BLaER1 treated with 17β-estradiol and CSF1 and Interleukin-3, amounts not matched to agents 10 nM and 100 nM (cell line): ENCODE data around the gene PRG3.
"Not testable (repeated sequence)": the region's sequence is repeated elsewhere in the genome, so short reads cannot be mapped to it uniquely, and the experiment has no call there.

Experiments
- H3K27ac ChIP-seq, 11 experiments: shearing (Covaris generic); formaldehyde crosslinking; 2 replicates each; pipeline ENCODE4 v1.8.1; 2022
- H3K27me3 ChIP-seq, 11 experiments: shearing (Covaris generic); formaldehyde crosslinking; 2 replicates each; pipeline ENCODE4 v1.8.1; 2022
- H3K36me3 ChIP-seq, 11 experiments: shearing (Covaris generic); formaldehyde crosslinking; 2 replicates each; pipeline ENCODE4 v1.8.1; 2022
- H3K4me1 ChIP-seq, 10 experiments: shearing (Covaris generic); formaldehyde crosslinking; 2 replicates each; pipeline ENCODE4 v1.8.1; 2022
- H3K4me2 ChIP-seq, 11 experiments: shearing (Covaris generic); formaldehyde crosslinking; 2 replicates each; pipeline ENCODE4 v1.8.1; 2022
- H3K4me3 ChIP-seq, 10 experiments: shearing (Covaris generic); formaldehyde crosslinking; 2 replicates each; pipeline ENCODE4 v1.8.1; 2022
- H3K9ac ChIP-seq, 11 experiments: shearing (Covaris generic); formaldehyde crosslinking; 2 replicates each; pipeline ENCODE4 v1.8.1; 2022
- H3K9me3 ChIP-seq, 11 experiments: shearing (Covaris generic); formaldehyde crosslinking; replicated peaks in 1 of 11; 2 replicates each; pipeline ENCODE4 v1.8.1; 2022
- H4K20me1 ChIP-seq, 11 experiments: shearing (Covaris generic); formaldehyde crosslinking; 2 replicates each; pipeline ENCODE4 v1.8.1; 2022
- Cebpa-rat ChIP-seq, 11 experiments: shearing (Covaris generic); IDR thresholded peaks; 2 replicates each; pipeline ENCODE4 v1.8.1; 2022

The PRG3 gene

GRCh38 chr11:57340039-57340615 lies 40.8 kb downstream of the PRG3 start:
- Histone ChIP-seq H3K4me2 (no peak overlapping the region), H3K36me3 (no peaks in the 10 kb centered on the region), H3K4me1 (peaks cover 8 to 18% (median 12%) of the 10 kb centered on the region in 10 experiments), H3K9me3 (no peaks in the 10 kb centered on the region), H3K9ac (no peak overlapping the region), H3K4me3 (no peak overlapping the region), H4K20me1 (no peaks in the 10 kb centered on the region), H3K27me3 (no peaks in the 10 kb centered on the region), H3K27ac (no peak overlapping the region)
- TF ChIP-seq Cebpa-rat (IDR thresholded peaks at IDR 0.05): no peak

GRCh38 chr11:57339328-57339727 lies 41.6 kb downstream of the PRG3 start:
- H3K36me3 ChIP-seq: peaks cover 0 to 3% (median 2%) of the 10 kb centered on the region in 11 experiments; a peak in 10 of 22 replicates
- no peak overlapping the region for H3K4me2 ChIP-seq
- H4K20me1 ChIP-seq: peaks cover 0 to 4% (median 0%) of the 10 kb centered on the region in 11 experiments; a peak in 4 of 22 replicates
- H3K9ac ChIP-seq: no peak overlapping the region
- no peak overlapping the region for H3K27ac ChIP-seq
- no peak overlapping the region for H3K4me3 ChIP-seq
- no peaks in the 10 kb centered on the region for H3K27me3 ChIP-seq
- H3K4me1 ChIP-seq: peaks cover 16 to 26% (median 19%) of the 10 kb centered on the region in 10 experiments
- no peak for TF ChIP-seq Cebpa-rat (IDR thresholded peaks at IDR 0.05)
- H3K9me3 ChIP-seq: no peaks in the 10 kb centered on the region

- no peak within 1 kb of the TSS for H3K9ac ChIP-seq
- H3K4me1 ChIP-seq: peaks cover 26 to 32% (median 29%) of the 10 kb centered on the region in 10 experiments
- TF ChIP-seq Cebpa-rat (IDR thresholded peaks at IDR 0.05): no peak
- H3K4me2 ChIP-seq: no peak within 1 kb of the TSS
- no peak within 1 kb of the TSS for H3K27ac ChIP-seq
- no peaks in the 10 kb centered on the region for H3K27me3 ChIP-seq
- no peaks in the 10 kb centered on the region for H3K9me3 ChIP-seq
- no peak within 1 kb of the TSS for H3K4me3 ChIP-seq
- peaks cover 10 to 15% (median 14%) of the 10 kb centered on the region in 11 experiments for H3K36me3 ChIP-seq
- H4K20me1 ChIP-seq: peaks cover 0 to 15% (median 1%) of the 10 kb centered on the region in 11 experiments; a peak in 7 of 22 replicates
Measured at GRCh38 chr11:57338142-57338541, 42.8 kb downstream of the PRG3 start, which contains the start of gene P2RX3. Gene P2RX3, plus strand, starts transcription at chr11:57338352. Its CDS starts 199 bp downstream, at chr11:57338551.

DNA sequence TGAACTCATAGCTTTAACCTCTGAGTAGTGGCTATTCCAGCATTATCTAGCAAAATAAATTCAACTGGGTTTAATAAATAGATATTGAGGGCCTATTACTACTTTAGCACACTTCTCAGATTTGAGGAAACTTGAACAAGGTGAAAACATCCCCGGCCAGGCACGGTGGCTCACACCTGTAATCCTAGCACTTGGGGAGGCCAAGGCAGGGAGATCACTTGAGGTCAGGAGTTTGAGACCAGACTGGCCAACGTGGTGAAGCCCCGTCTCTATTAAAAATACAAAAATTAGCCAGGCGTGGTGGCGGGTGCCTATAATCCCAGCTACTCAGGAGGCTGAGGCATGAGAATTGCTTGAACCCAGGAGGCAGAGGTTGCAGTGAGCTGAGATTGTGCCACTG lies 44.1 kb downstream of the PRG3 start:
- H3K9me3 ChIP-seq, H3K4me3 ChIP-seq, H3K27me3 ChIP-seq: not testable (repeated sequence)
- Histone ChIP-seq H4K20me1 (peaks cover 0 to 28% (median 13%) of the 10 kb centered on the region in 11 experiments; a peak in 11 of 22 replicates), H3K4me2 (peak overlapping the region in 9 of 11 experiments; percentile 75 to 90 (median 82); a peak in 17 of 22 replicates), H3K27ac (peak overlapping the region in 7 of 11 experiments; percentile 87 to 93 (median 90); a peak in 6 of 22 replicates), H3K9ac (peak overlapping the region in 6 of 11 experiments; percentile 88 to 95 (median 93); a peak in 8 of 22 replicates), H3K4me1 (peaks cover 26 to 35% (median 29%) of the 10 kb centered on the region in 10 experiments), H3K36me3 (peaks cover 23 to 28% (median 27%) of the 10 kb centered on the region in 11 experiments)

GRCh38 chr11:57336111-57336666 lies 44.8 kb downstream of the PRG3 start:
- peak overlapping the region; percentile 75 to 95 (median 86) for H3K4me3 ChIP-seq

GRCh38 chr11:57335343-57336110 lies 45.4 kb downstream of the PRG3 start, which contains the start of gene SSRP1:
Gene SSRP1, minus strand, starts transcription at chr11:57335892. Its CDS starts 771 bp downstream, at chr11:57335121.
- H3K27ac ChIP-seq: peak within 1 kb of the TSS; percentile 54 to 93 (median 89)
- H3K9me3 ChIP-seq: no peaks in the 10 kb centered on the region
- peaks cover 36 to 41% (median 40%) of the 10 kb centered on the region in 11 experiments for H3K36me3 ChIP-seq
- no peaks in the 10 kb centered on the region for H3K27me3 ChIP-seq
- H4K20me1 ChIP-seq: peaks cover 0 to 42% (median 20%) of the 10 kb centered on the region in 11 experiments; a peak in 11 of 22 replicates
- H3K4me2 ChIP-seq: peak within 1 kb of the TSS; percentile 89 to 98 (median 95)
- H3K4me3 ChIP-seq: peak within 1 kb of the TSS; percentile 75 to 95 (median 86)
- H3K4me1 ChIP-seq: peaks cover 26 to 35% (median 29%) of the 10 kb centered on the region in 10 experiments
- TF ChIP-seq Cebpa-rat (IDR thresholded peaks at IDR 0.05): no peak
- peak within 1 kb of the TSS; percentile 84 to 95 (median 89) for H3K9ac ChIP-seq

More at GRCh38 chr11:57336111-57336666, 44.8 kb downstream of the PRG3 start:
- peaks cover 29 to 35% (median 33%) of the 10 kb centered on the region in 11 experiments for H3K36me3 ChIP-seq
- peak overlapping the region; percentile 48 to 93 (median 89); a peak in 21 of 22 replicates for H3K27ac ChIP-seq
- H3K4me2 ChIP-seq: peak overlapping the region; percentile 75 to 90 (median 82)
- H3K9ac ChIP-seq: peak overlapping the region; percentile 78 to 95 (median 89)
- H3K9me3 ChIP-seq: no peaks in the 10 kb centered on the region
- no peak for TF ChIP-seq Cebpa-rat (IDR thresholded peaks at IDR 0.05)
- H4K20me1 ChIP-seq: peaks cover 0 to 35% (median 18%) of the 10 kb centered on the region in 11 experiments; a peak in 11 of 22 replicates
- H3K27me3 ChIP-seq: no peaks in the 10 kb centered on the region
- peaks cover 26 to 35% (median 29%) of the 10 kb centered on the region in 10 experiments for H3K4me1 ChIP-seq

DNA sequence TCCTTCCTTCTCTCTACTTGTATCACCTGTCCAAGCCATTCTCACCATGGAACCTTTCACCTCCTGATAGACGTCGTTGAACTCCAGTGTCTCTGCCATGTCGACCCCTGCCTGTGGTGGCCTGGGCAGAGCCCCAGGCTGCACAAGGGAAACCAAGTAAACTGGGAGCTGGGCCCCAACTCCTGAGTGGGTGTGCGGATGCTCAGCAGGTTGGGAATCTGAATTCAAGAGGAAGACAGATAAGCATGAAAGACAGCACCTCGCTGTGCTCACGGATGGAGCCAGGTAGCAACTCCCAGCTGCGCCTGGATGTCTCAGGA lies 46.0 kb downstream of the PRG3 start:
- Histone ChIP-seq H4K20me1 (peaks cover 0 to 44% (median 20%) of the 10 kb centered on the region in 11 experiments; a peak in 11 of 22 replicates), H3K4me1 (peaks cover 26 to 35% (median 29%) of the 10 kb centered on the region in 10 experiments), H3K27ac (peak overlapping the region; percentile 54 to 93 (median 89)), H3K9me3 (no peaks in the 10 kb centered on the region), H3K9ac (peak overlapping the region; percentile 84 to 95 (median 89)), H3K27me3 (no peaks in the 10 kb centered on the region), H3K4me3 (peak overlapping the region; percentile 75 to 95 (median 86)), H3K36me3 (peaks cover 41 to 47% (median 45%) of the 10 kb centered on the region in 11 experiments), H3K4me2 (peak overlapping the region; percentile 83 to 98 (median 95))
- no peak for TF ChIP-seq Cebpa-rat (IDR thresholded peaks at IDR 0.05)

- Histone ChIP-seq H3K4me1 (peaks cover 26 to 36% (median 29%) of the 10 kb centered on the region in 10 experiments), H4K20me1 (peaks cover 0 to 44% (median 20%) of the 10 kb centered on the region in 11 experiments; a peak in 11 of 22 replicates), H3K4me3 (no peak overlapping the region), H3K27me3 (no peaks in the 10 kb centered on the region), H3K36me3 (peaks cover 62 to 68% (median 66%) of the 10 kb centered on the region in 11 experiments), H3K27ac (no peak overlapping the region), H3K4me2 (peak overlapping the region in 6 of 11 experiments; percentile 83 to 96 (median 92); a peak in 9 of 22 replicates), H3K9me3 (no peaks in the 10 kb centered on the region), H3K9ac (peak overlapping the region in 5 of 11 experiments; percentile 16 to 94 (median 88); a peak in 6 of 22 replicates)
- no peak for TF ChIP-seq Cebpa-rat (IDR thresholded peaks at IDR 0.05)
Measured at GRCh38 chr11:57332694-57333440, 48.1 kb downstream of the PRG3 start.
